ENCODE measurements around the gene TSPAN14. TPM values are rescaled to one million over a fixed set of nuclear protein-coding genes. Genes with fewer than 3 reads are reported as not detected.

The TSPAN14 gene
- total and polyA plus RNA-seq, 10 of the 15 experiments (the other 5 are each of a cell fraction or from before 2014, with no cell fraction given) = 2.5 to 31.7 (median 17.9) TPM

DNA sequence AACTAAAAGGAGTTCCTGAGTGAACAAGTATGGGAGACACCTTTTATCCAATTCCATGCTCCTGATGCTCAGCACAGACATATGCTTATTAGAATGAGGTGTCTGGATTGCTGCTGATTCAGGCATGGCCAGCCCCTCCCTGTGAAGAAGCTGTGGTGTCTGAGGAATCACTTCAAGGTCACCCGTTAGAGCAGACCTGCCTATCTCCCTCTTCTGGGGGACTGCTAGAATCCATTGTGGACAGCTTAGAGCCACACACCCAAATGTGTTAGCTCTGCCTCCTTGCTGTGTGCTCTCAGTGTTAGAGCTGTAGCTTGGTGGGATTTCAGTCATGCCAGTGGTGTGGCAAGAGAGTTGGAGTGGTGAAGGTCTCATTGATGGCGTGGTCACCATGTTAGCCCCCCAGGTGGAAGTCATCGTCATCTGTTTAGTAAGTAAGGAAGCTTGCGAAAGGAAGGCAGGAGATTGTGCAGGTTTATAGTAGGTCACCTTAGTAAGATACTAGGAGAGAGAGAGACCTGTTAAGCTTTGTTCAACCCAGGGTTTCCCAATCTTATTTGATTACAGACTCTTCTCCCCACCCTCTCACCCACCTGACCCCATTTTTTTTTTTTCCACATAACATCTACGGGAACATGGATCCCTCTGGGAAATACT is 32.9 kb upstream of the TSPAN14 start (continued):
- TF ChIP-seq, protein P1, sequence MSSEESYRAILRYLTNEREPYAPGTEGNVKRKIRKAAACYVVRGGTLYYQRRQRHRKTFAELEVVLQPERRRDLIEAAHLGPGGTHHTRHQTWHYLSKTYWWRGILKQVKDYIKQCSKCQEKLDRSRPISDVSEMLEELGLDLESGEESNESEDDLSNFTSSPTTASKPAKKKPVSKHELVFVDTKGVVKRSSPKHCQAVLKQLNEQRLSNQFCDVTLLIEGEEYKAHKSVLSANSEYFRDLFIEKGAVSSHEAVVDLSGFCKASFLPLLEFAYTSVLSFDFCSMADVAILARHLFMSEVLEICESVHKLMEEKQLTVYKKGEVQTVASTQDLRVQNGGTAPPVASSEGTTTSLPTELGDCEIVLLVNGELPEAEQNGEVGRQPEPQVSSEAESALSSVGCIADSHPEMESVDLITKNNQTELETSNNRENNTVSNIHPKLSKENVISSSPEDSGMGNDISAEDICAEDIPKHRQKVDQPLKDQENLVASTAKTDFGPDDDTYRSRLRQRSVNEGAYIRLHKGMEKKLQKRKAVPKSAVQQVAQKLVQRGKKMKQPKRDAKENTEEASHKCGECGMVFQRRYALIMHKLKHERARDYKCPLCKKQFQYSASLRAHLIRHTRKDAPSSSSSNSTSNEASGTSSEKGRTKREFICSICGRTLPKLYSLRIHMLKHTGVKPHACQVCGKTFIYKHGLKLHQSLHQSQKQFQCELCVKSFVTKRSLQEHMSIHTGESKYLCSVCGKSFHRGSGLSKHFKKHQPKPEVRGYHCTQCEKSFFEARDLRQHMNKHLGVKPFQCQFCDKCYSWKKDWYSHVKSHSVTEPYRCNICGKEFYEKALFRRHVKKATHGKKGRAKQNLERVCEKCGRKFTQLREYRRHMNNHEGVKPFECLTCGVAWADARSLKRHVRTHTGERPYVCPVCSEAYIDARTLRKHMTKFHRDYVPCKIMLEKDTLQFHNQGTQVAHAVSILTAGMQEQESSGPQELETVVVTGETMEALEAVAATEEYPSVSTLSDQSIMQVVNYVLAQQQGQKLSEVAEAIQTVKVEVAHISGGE (CRISPR knock-in tag; IDR thresholded peaks at IDR 0.05) = no peak
- no peak for TF ChIP-seq POU2F2 (IDR thresholded peaks at IDR 0.05; ENCODE audit: borderline replicate concordance, low read depth, low read length)
- no peak for TF ChIP-seq ZNF207 (IDR thresholded peaks at IDR 0.05; ENCODE audit: borderline replicate concordance)
- no peak for TF ChIP-seq SUPT20H (IDR thresholded peaks at IDR 0.05; ENCODE audit: borderline replicate concordance, control insufficient read depth, low read depth, low read length)
- TF ChIP-seq SREBF1 (IDR thresholded peaks at IDR 0.05; ENCODE audit: low read length) = no peak
- no peak for TF ChIP-seq PAX5 (IDR thresholded peaks at IDR 0.05; ENCODE audit: borderline replicate concordance, low read depth, low read length)
